ENCODE measurements around the gene PPIL4.

Gene PPIL4

DNA sequence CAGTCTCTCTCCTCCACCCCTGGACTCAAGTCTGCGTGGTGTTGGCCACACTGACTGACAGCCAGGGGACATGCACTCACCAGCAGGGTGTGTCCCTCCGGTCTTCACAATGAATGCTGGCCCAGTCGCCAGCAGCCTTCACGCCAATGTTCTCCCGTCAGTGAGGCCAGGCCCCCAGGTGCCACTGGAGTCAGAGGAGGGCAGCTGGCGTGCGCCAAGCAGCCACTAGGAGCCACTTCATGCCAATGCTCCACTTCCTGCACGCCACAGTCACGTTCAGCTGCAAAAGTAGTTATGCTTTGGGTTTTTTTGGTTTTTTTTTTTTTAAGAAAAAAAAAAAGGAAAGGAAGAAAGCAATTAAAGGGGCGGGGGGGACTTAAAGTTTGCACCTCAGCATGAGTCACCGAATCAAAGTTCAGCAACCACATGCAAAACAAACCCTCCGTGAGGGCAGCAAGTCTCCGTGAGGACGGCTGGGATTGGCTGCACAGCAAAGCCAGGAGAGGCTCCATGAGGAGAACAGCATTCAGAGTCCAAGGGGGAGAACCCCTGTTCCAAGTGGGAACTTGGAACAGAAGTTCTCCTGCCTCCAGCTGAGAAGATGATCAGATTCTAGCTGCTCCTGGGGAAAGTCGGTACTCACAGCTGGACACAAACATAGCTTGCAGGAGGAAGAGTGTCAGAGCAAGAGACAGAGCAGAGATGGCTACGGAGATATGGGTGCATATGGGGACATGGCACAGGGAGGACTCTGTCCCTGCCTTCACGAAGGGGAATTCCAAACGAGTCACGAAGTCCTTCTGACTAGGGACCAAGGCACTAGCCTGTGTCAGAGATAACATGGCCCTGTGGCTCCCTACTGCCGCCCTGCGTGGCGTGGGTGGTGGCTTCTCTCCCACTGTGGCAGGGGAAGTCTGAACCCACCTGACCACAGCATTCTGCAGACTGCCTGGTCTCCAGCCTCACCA, 60.8 kb downstream of the PPIL4 start, which contains the start of gene ZC3H12D:
ZC3H12D (minus strand) TSS at position 282 of the 968 bp plus-strand sequence. CDS start 10,471 bp downstream, outside the sequence.
- TF ChIP-seq EZH2phosphoT487 (IDR thresholded peaks at IDR 0.05; ENCODE audit: low read depth) (no peak), CTCF (IDR thresholded peaks at IDR 0.05; ENCODE audit: low read depth, low read length) (peak; percentile 44)
- Histone ChIP-seq H3K9ac (ENCODE audit: low read length) (peak within 1 kb of the TSS; percentile 92), H3K36me3 (replicated peaks; ENCODE audit: low read depth, low read length) (peaks cover 14% of the 10 kb centered on the region), H3K27ac (ENCODE audit: low read length) (peak within 1 kb of the TSS; percentile 99), H3K79me2 (ENCODE audit: low read length) (peaks cover 57% of the 10 kb centered on the region), H4K20me1 (ENCODE audit: insufficient read depth, low read length) (0 out of 2 replicates have a peak, but pooled peaks cover under 1% of the 10 kb centered on the region), H2AFZ (ENCODE audit: low read depth, low read length) (no peak within 1 kb of the TSS), H3K4me2 (ENCODE audit: low read length) (peak within 1 kb of the TSS; percentile 96), H3K4me3 (ENCODE audit: low read length) (peak within 1 kb of the TSS; percentile 84), H3K9me3 (ENCODE audit: insufficient read depth, low read length) (no peaks in the 10 kb centered on the region), H3K27me3 (ENCODE audit: low read depth, low read length) (no peaks in the 10 kb centered on the region), H3K4me1 (ENCODE audit: low read length) (peaks cover 73% of the 10 kb centered on the region)

DNA sequence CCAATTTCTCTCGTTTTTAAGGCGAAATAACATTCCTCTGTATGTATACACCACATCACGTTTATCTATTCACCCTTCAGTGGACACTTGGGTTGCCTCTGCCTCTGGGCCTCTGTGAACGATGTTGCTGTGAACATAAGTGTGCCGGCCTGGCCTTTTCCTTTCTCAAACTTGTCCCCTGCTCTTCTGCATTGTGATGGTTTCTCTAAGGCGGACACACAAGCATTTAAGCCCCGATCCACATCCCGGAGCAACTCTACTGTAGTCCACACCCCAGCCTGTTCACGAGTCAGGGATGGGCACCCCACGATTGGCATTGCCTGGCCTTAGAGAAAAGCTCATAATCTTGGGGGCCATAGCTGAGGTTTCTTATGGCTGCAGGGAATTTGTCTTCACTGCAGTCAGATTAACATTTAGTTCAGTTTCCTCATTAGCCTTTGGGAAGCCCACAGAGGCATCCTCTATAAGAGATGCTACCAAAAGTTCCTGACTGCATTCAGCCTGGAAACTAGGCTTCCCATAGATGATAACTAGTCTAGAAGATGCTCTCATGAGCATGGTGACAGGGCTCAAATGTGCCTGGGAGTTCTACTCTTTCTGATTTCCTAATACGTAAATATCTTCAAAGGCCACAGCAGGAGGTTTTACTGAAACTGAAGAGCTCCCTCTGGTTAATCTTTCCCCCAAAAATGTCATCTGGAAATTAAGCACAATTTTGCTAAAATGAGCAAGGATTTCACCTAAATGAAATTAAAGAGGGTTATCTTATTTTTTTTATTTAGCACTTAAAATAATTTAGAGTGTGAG, 61.8 kb downstream of the PPIL4 start:
- TF ChIP-seq EZH2phosphoT487 (IDR thresholded peaks at IDR 0.05; ENCODE audit: low read depth), result no peak
- no peak for TF ChIP-seq CTCF (IDR thresholded peaks at IDR 0.05; ENCODE audit: low read depth, low read length)
- peaks cover 24% of the 10 kb centered on the region for H3K36me3 ChIP-seq (replicated peaks; ENCODE audit: low read depth, low read length)
- H3K9ac ChIP-seq (ENCODE audit: low read length), result peak overlapping the region; percentile 92
- H3K4me1 ChIP-seq (ENCODE audit: low read length), result peaks cover 74% of the 10 kb centered on the region
- peaks cover 66% of the 10 kb centered on the region for H3K79me2 ChIP-seq (ENCODE audit: low read length)
- no peaks in the 10 kb centered on the region for H3K27me3 ChIP-seq (ENCODE audit: low read depth, low read length)
- H3K4me2 ChIP-seq (ENCODE audit: low read length), result peak overlapping the region; percentile 96
- H3K9me3 ChIP-seq (ENCODE audit: insufficient read depth, low read length), result no peaks in the 10 kb centered on the region
- peaks cover 10% of the 10 kb centered on the region for H4K20me1 ChIP-seq (ENCODE audit: insufficient read depth, low read length)
- H2AFZ ChIP-seq (ENCODE audit: low read depth, low read length), result no peak overlapping the region
- peak overlapping the region; percentile 84 for H3K4me3 ChIP-seq (ENCODE audit: low read length)
- peak overlapping the region; percentile 99 for H3K27ac ChIP-seq (ENCODE audit: low read length)

- Histone ChIP-seq H3K4me3 (ENCODE audit: low read length) (peak overlapping the region; percentile 84), H3K4me1 (ENCODE audit: low read length) (peaks cover 75% of the 10 kb centered on the region), H3K27ac (ENCODE audit: low read length) (peak overlapping the region; percentile 99), H3K36me3 (replicated peaks; ENCODE audit: low read depth, low read length) (peaks cover 30% of the 10 kb centered on the region), H3K27me3 (ENCODE audit: low read depth, low read length) (no peaks in the 10 kb centered on the region), H2AFZ (ENCODE audit: low read depth, low read length) (no peak overlapping the region), H3K9me3 (ENCODE audit: insufficient read depth, low read length) (no peaks in the 10 kb centered on the region), H4K20me1 (ENCODE audit: insufficient read depth, low read length) (peaks cover 17% of the 10 kb centered on the region), H3K9ac (ENCODE audit: low read length) (peak overlapping the region; percentile 92), H3K4me2 (ENCODE audit: low read length) (peak overlapping the region; percentile 96), H3K79me2 (ENCODE audit: low read length) (peaks cover 74% of the 10 kb centered on the region)
- TF ChIP-seq EZH2phosphoT487 (IDR thresholded peaks at IDR 0.05; ENCODE audit: low read depth) (no peak), CTCF (IDR thresholded peaks at IDR 0.05; ENCODE audit: low read depth, low read length) (no peak)
These were observed 62.5 kb downstream of the PPIL4 start for GRCh38 chr6:149483334-149483725.

Measured in OCI-LY3 (cell line).